Testis (tissue), 3 donors: ENCODE measurements around the gene SNTG2. TPM values are rescaled to one million over a fixed set of nuclear protein-coding genes. Genes with fewer than 3 reads are reported as not detected.
A peak's percentile ranks its signal among the peaks of the same experiment; 100 is the strongest.

Experiments used
- DNase-seq: peaks from one replicate; pipeline ENCODE4 v3.0.0-alpha.2; 2019
- H3K27ac ChIP-seq, 2 donors: fragments of 200-600 bp; sonication (generic); one replicate each; pipeline ENCODE4 v1.5.1; 2019
- H3K27me3 ChIP-seq: fragments of 200-600 bp; sonication (generic); one replicate; pipeline ENCODE4 v1.5.1; 2019
- H3K36me3 ChIP-seq: fragments of 200-600 bp; sonication (generic); one replicate; pipeline ENCODE4 v1.5.1; 2017; ENCODE audit warnings: low read depth; ENCODE audit errors: missing control alignments
- H3K4me1 ChIP-seq: fragments of 200-600 bp; sonication (generic); one replicate; pipeline ENCODE4 v1.5.1; 2019
- H3K4me3 ChIP-seq, 2 donors: fragments of 200-600 bp; sonication (generic); one replicate each; pipeline ENCODE4 v1.5.1; 2017 to 2019
- H3K9me3 ChIP-seq: fragments of 200-600 bp; sonication (generic); one replicate; pipeline ENCODE4 v1.5.1; 2017
- POLR2A ChIP-seq: fragments of 450-650 bp; IDR thresholded peaks from one replicate; pipeline ENCODE4 v1.6.1; 2017; ENCODE audit warnings: antibody characterized with exemption, mild to moderate bottlenecking, moderate library complexity
- WGBS, 2 donors: methylation state at CpG; one replicate each; pipeline ENCODE4 v1.1.5; 2018; 5-methylcytosine and 5-hydroxymethylcytosine counted together
- intact Hi-C: fragments of 100-400 bp; cut with DNase I; formaldehyde crosslinking; loops from one replicate; pipeline ENCODE4 v1.15.1; 2023; ENCODE audit warnings: low total_unique reads
- polyA plus RNA-seq: library from polyadenylated mRNA; stranded (reverse); fragments of 350-450 nt; fragmentation: Illumina TruSeq; extraction: RNeasy Lipid Tissue Mini Kit (QIAGEN cat#74804); gene quantifications from one replicate; pipeline ENCODE4 v1.2.3, GENCODE V29; 2014; ENCODE audit warnings: low read depth, low replicate concordance; ENCODE audit not compliant: insufficient read depth
- total RNA-seq, 2 donors: library from RNA; depleted of rRNA; stranded (reverse); fragments of >200 nt; gene quantifications; one replicate each; pipeline ENCODE4 v1.2.3, GENCODE V29; 2016
- TF ChIP-seq, protein P1 (sequence below), 3 experiments: fragments of 450-650 bp in 2 of 3; fragments of 200-600 bp in 1 of 3; sonication (generic) in 1 of 3; IDR thresholded peaks; one replicate each; pipeline ENCODE4 v1.5.1; 2016 to 2019; ENCODE audit warnings: antibody characterized with exemption in 3 of 3, mild to moderate bottlenecking in 2 of 3, moderate library complexity in 1 of 3

SNTG2 gene
- total and polyA plus RNA-seq, 3 donors from 2014 or later: 8.7 to 10.2 (median 9.1) TPM

DNA sequence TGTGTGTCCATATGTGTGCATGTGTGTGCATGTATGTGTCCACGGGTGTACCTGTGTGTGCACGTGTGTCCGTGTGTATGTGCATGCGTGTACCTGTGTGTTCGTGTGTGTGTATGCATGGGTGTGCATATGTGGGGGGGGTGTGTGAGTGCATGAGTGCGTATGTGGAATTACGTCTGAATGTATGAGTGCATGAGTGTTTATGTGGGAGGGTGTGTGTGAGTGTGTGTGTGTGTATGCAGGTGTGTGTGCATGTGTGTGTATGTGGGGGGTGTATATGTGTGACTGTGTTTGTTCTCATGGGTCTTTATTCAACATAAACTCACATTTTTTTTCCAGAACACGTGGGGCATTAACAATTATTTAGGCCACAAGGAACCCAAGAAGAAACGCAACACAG lies 208.4 kb downstream of the SNTG2 start:
- no peak overlapping the region for H3K4me3 ChIP-seq
- no peak for DNase-seq
- WGBS, 2 donors: 78 to 83% methylated on average over 9 of the region's 9 CpGs
- no peaks in the 10 kb centered on the region for H3K4me1 ChIP-seq
- no peaks in the 10 kb centered on the region for H3K36me3 ChIP-seq
- H3K27ac ChIP-seq: no peak overlapping the region
- intact Hi-C loops: no loop called here
- no peaks in the 10 kb centered on the region for H3K27me3 ChIP-seq
- no peaks in the 10 kb centered on the region for H3K9me3 ChIP-seq
- TF ChIP-seq, protein P1, sequence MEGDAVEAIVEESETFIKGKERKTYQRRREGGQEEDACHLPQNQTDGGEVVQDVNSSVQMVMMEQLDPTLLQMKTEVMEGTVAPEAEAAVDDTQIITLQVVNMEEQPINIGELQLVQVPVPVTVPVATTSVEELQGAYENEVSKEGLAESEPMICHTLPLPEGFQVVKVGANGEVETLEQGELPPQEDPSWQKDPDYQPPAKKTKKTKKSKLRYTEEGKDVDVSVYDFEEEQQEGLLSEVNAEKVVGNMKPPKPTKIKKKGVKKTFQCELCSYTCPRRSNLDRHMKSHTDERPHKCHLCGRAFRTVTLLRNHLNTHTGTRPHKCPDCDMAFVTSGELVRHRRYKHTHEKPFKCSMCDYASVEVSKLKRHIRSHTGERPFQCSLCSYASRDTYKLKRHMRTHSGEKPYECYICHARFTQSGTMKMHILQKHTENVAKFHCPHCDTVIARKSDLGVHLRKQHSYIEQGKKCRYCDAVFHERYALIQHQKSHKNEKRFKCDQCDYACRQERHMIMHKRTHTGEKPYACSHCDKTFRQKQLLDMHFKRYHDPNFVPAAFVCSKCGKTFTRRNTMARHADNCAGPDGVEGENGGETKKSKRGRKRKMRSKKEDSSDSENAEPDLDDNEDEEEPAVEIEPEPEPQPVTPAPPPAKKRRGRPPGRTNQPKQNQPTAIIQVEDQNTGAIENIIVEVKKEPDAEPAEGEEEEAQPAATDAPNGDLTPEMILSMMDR (IDR thresholded peaks at IDR 0.05): no peak
- TF ChIP-seq POLR2A: no peak

DNA sequence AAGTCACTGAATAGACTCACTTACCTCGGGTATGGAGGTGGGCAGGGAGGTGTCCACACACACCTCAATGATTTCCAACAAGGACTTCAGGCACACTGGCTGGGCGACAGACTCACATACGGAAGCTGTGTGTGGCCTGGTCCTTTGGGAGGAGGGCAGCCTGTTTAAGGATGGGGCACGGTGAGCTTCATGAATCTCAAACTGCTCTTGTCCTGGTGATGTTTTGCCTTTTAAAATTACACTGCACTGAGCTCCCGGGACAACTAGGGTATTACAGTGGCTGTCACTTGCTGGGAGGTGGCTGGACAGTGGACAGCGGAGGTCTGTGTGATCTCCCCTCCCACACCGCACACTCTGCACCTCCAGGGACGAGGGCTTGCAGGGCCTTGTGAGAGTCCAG lies 211.6 kb downstream of the SNTG2 start:
- Histone ChIP-seq H3K4me3 (no peak overlapping the region), H3K27me3 (no peaks in the 10 kb centered on the region), H3K9me3 (no peaks in the 10 kb centered on the region), H3K27ac (no peak overlapping the region), H3K4me1 (no peaks in the 10 kb centered on the region), H3K36me3 (no peaks in the 10 kb centered on the region)
- 97 to 98% methylated on average over 7 to 8 of the region's 8 CpGs for WGBS, 2 donors
- intact Hi-C loops: no loop called here
- no peak for DNase-seq
- no peak for TF ChIP-seq POLR2A
- TF ChIP-seq, protein P1 (IDR thresholded peaks at IDR 0.05): no peak

DNA sequence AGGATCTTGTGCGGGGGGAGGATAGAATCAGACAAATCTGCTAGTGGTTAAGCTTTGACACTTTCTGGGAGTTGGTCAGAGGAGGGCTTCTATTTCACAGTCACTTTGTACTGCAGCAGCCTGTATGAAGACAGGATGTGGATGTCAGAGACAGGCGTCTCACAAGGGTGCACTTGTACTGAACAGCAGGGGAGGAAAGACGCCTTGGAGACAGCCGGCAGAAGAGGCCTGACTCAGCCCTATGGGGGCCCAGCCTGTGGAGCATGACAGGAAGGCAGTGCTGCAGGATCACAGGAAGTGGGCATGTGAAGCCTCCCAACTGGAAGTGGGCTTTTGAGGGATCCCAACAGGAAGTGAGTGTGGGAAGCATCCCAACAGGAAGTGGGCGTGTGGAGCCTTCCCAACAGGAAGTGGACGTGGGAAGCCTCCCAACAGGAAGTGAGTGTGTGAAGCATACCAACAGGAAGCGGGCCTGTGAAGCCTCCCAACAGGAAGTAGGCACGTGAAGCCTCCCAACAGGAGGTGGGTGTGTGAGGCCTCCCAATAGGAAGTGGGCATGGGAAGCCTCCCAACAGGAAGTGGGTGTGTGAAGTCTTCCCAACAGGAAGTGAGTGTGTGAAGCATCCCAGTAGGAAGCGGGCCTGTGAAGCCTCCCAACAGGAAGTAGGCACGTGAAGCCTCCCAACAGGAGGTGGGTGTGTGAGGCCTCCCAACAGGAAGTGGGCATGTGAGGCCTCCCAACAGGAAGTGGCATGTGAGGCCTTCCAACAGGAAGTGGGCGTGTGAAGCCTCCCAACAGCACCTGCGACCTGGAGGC lies 212.3 kb downstream of the SNTG2 start:
- H3K4me3 ChIP-seq: no peak overlapping the region
- H3K9me3 ChIP-seq: no peaks in the 10 kb centered on the region
- peak; percentile 27 for DNase-seq
- intact Hi-C loops: no loop called here
- TF ChIP-seq, protein P1 (IDR thresholded peaks at IDR 0.05): no peak
- no peak for TF ChIP-seq POLR2A
- H3K4me1 ChIP-seq: no peaks in the 10 kb centered on the region
- H3K27ac ChIP-seq: no peak overlapping the region
- 79 to 81% methylated on average over 12 of the region's 12 CpGs for WGBS, 2 donors
- H3K36me3 ChIP-seq: no peaks in the 10 kb centered on the region
- H3K27me3 ChIP-seq: no peaks in the 10 kb centered on the region

DNA sequence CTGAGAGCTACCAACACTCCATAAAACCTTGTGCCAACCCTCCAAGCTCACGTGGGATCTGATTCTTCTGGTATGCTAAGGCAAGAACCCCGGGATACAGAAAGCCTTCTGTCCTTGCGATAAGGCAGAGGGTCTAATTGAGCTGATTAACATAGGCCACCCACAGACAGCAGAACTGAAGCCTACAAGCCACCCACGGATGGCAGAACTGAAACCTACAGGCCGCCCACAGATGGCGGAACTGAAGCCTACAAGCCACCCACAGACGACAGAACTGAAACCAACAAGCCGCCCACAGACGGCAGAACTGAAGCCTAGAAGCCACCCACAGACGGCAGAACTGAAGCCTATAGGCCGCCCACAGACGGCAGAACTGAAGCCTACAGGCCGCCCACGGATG lies 216.3 kb downstream of the SNTG2 start:
- WGBS, 2 donors: 93 to 95% methylated on average over 11 to 14 of the region's 14 CpGs
- no peaks in the 10 kb centered on the region for H3K4me1 ChIP-seq
- no peaks in the 10 kb centered on the region for H3K36me3 ChIP-seq
- no peak for DNase-seq
- TF ChIP-seq POLR2A: no peak
- TF ChIP-seq, protein P1 (IDR thresholded peaks at IDR 0.05): no peak
- intact Hi-C loops: no loop called here
- no peak overlapping the region for H3K27ac ChIP-seq
- H3K4me3 ChIP-seq: no peak overlapping the region
- no peaks in the 10 kb centered on the region for H3K27me3 ChIP-seq
- no peaks in the 10 kb centered on the region for H3K9me3 ChIP-seq

DNA sequence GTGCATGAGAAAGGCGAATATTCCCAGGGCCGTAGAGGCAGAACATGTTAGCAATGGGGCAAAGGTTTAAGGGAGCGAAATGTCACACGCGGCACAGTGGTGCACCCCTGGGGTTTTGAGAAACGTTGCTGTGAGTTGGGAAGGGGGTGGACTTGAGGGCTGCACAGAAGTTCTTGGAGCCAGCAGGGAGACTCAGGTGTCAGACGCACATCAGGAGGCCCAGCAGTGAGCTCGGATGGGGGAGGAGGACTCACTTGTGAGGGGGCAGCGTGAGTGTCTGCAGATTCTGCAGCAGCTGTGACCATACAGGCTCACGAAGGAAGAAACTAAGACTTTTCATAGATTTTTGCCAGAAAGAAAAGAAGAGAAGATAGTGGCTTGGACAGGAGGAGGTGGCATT lies 218.2 kb downstream of the SNTG2 start:
- 81 to 89% methylated on average over 10 of the region's 10 CpGs for WGBS, 2 donors

More for the DNA sequence above, 218.2 kb downstream of the SNTG2 start:
- no peaks in the 10 kb centered on the region for H3K36me3 ChIP-seq
- no peaks in the 10 kb centered on the region for H3K9me3 ChIP-seq
- DNase-seq: no peak
- intact Hi-C loops: no loop called here
- no peak overlapping the region for H3K4me3 ChIP-seq
- TF ChIP-seq, protein P1 (IDR thresholded peaks at IDR 0.05): no peak
- TF ChIP-seq POLR2A: no peak
- H3K27me3 ChIP-seq: no peaks in the 10 kb centered on the region
- no peak overlapping the region for H3K27ac ChIP-seq
- H3K4me1 ChIP-seq: no peaks in the 10 kb centered on the region
